Astrocyte (in vitro differentiated cells and primary cell): ENCODE data around the gene PARVB.

ENCODE experiments used
- EZH2 ChIP-seq: IDR thresholded peaks from 2 replicates; pipeline ENCODE4 v1.6.1; 2012; ENCODE audit warnings: mild to moderate bottlenecking, low read length, inconsistent platforms; ENCODE audit not compliant: insufficient read depth
- TF ChIP-seq, protein P1 (sequence below): IDR thresholded peaks from 2 replicates; pipeline ENCODE4 v1.5.1; 2011; ENCODE audit warnings: low read depth, mild to moderate bottlenecking, inconsistent platforms, low read length, moderate library complexity; ENCODE audit not compliant: insufficient read depth

GRCh38 chr22:44183287-44183588, 159.1 kb downstream of the PARVB start:
- TF ChIP-seq, protein P1, sequence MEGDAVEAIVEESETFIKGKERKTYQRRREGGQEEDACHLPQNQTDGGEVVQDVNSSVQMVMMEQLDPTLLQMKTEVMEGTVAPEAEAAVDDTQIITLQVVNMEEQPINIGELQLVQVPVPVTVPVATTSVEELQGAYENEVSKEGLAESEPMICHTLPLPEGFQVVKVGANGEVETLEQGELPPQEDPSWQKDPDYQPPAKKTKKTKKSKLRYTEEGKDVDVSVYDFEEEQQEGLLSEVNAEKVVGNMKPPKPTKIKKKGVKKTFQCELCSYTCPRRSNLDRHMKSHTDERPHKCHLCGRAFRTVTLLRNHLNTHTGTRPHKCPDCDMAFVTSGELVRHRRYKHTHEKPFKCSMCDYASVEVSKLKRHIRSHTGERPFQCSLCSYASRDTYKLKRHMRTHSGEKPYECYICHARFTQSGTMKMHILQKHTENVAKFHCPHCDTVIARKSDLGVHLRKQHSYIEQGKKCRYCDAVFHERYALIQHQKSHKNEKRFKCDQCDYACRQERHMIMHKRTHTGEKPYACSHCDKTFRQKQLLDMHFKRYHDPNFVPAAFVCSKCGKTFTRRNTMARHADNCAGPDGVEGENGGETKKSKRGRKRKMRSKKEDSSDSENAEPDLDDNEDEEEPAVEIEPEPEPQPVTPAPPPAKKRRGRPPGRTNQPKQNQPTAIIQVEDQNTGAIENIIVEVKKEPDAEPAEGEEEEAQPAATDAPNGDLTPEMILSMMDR, result no peak
- TF ChIP-seq EZH2, result no peak
